HG02678 (cell line): Measurements from ENCODE around the gene CRYGS.
"Not testable (repeated sequence)": the region's sequence is repeated elsewhere in the genome, so short reads cannot be mapped to it uniquely, and the experiment has no call there.

Experiments
- ATAC-seq: cut with Tn5 transposase; IDR thresholded peaks from one replicate; pipeline ENCODE4 v1.9.1; 2021; ENCODE audit warnings: mild to moderate bottlenecking, moderate library complexity; ENCODE audit not compliant: unreplicated experiment

The CRYGS gene

DNA sequence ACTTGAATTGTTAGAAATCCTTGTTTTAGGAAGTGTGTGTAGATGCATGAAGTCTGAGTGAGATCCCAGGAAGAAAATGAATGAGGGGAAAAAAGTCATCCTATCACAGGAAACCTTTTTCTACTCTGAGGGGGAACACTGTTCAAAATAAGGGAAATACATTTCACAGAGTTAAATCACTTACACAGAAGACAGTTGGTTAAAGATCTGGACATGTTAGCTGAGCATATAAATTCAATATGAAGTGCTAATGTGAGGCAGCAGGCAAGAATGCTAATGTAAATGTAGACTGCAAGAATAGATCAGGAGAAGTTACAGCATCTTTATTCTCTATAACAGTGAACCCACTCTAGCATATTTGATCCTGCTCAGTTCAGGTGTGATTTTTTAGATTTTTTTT is 20.4 kb upstream of the CRYGS start:
- ATAC-seq = no peak

DNA sequence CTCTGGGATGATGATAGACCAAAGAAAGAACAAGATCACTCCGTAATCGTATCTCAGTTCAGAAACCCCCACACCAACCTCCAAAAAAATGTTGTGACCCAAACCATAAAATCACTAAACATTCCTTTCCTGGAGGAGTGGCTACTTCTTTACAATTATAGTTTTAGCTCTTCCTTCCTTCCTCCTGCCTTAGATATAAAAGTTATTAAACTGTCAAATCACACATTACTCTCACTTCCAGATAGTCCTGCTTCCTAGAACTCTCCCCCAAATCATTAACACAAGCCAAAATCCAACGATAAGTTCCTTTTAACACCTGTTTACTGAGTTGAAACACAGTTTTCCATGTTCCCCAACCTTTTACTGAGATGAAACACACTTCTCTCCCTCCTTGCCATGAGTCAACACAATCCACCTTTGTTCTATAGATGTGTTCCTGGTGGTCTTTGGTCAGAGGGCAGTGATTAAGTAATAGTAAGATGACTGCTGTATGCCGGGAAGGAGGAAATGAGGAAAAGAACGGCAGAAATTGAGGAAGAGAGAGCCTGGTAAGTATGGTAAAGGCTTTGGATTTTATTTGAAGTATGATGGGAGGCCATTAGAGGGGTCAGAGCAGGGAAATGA is 8.3 kb upstream of the CRYGS start:
- ATAC-seq = no peak

DNA sequence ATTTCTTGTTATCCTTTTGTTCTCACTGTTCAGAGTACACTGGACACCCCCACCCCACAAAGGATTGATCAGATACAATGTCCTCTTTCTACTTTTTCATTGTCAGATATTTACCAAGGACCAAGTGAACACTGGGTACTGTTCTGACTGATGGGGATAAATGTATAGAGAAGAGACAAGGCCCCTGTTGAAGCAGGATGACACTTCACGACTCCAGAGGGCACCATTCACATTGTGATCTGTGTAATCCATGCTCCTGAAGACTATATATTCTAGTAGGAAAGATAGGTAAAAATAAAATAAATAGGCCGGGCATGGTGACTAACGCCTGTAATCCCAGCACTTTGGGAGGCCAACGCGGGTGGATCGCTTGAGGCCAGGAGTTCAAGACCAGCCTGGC is 7.2 kb upstream of the CRYGS start:
- ATAC-seq = no peak

DNA sequence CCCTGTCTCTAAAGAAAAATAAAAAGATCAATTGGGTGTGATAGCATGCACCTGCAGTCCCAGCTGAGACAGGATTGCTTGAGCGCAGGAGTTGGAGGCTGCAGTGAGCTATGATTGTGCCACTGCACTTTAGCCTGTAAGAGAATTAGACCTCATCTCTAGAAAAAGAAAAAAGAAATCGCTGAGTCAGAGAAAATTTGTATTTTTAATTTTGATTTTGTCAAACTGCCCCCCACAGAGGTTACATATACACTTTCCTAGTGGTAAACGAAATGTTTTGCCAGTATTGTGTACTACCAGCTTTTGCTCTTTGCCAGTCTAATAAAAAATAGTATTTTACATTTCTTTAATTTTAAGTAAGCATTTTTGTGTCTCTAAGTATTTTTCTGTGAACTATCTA is 5.3 kb upstream of the CRYGS start:
- ATAC-seq = no peak

DNA sequence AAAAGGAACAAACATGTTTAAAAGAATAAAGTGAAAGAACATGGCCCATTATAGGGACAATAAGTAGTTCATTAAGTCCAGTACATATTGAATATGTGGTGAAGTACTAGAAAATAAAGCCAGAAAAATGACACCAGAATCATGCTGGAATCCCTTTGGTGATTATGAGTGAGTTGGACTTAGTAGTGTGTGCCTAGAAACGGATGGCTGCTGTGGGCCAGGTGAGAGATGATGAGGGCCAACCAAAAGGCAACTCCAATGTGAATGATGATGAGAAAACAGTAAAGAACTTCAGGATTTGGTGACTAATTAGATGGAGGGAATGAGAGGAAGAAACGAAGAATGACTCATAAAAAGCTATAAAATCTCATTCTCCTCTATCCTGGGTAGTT is 3.3 kb downstream of the CRYGS start:
- ATAC-seq = no peak

DNA sequence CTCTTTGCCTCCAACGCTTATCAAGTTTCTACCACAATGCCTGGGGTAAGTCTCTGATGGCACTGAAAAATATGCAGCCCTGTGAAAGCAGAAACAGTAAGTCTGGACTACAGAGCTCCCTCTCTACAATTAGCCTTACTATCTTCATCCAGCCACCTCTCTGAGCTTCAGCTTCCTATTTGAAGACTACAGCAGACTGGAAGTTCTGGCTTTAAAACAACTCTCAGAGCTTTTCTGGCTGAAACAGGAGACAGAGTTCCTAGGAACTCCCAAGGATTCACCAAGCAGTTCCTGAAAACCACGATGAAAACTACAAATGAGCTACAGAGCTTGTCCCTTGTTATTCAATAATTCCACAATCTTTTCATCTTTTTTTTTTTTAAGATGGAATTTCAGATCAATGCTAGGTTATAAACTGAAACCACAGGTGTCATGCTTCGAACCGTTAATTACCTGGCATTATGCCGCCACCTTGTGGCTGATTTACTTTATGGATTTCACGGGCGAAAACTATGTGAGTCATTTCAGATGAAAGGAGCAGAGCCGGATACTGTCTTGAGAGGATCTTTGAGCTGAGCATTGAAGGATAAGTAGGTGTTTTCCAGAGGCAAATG is 3.9 kb downstream of the CRYGS start:
- peak; percentile 53 for ATAC-seq

DNA sequence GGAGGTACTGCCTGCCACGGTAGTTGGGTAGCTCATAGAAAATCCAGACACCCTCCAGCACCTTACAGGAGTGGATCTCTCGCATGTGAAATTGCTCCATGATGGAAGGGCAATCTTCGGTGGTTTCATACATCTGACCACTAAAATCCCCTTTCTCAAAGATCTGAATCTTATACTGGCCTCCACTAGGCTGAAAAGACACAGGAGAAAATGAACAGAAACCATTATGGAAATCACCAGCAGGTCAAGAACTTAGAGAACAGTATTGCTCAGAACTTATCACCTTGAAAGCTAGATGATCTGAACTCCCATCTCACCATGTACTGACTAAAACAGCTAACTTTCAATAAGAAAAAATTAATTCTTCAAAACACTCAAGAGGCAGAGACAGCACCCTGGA is 5.4 kb downstream of the CRYGS start:
- peak; percentile 38 for ATAC-seq

DNA sequence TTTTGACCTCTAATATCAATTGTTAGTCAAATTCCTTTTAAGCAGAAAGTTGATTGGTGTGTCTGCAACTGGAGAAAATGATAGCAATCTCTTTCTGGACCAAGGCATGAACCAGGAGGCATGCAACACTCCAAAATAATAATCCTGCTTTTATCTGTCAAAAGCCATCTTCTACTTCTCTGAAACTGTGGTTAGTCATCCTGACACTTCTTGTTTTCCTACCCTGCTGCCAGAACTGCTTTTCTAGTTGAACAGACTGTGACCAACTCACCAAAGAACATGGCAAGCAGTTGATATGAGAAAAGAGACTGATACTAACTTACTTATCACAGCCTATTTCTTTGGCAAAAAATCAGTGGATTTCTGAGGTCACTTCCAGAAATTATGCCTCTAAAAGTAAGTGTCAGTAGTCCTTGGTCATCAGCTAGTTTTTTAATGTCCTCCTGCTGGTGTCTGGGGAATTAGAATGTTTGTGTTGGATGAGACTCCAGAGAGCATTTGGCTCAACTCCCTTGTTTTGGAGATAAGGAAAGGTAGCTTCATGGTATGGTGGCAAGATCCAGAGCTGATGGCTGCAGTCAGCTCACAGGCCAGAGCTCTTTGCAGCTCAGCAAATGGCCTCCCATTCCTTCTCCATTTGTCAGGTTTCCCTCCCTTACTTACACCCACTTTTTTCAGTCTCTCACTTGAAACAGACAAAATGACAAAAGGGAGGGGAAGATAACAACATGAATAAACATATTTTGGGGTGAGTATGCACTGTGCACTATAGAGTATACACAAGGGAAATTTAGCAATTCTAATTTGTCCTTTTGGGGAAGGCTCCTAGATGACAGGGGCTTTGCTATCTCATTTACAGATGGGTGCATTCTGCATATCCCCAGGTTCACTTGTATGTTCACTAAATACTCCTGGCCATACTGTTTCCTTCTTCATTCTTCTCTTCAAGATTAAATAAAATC is 7.0 kb downstream of the CRYGS start:
- ATAC-seq = no peak

DNA sequence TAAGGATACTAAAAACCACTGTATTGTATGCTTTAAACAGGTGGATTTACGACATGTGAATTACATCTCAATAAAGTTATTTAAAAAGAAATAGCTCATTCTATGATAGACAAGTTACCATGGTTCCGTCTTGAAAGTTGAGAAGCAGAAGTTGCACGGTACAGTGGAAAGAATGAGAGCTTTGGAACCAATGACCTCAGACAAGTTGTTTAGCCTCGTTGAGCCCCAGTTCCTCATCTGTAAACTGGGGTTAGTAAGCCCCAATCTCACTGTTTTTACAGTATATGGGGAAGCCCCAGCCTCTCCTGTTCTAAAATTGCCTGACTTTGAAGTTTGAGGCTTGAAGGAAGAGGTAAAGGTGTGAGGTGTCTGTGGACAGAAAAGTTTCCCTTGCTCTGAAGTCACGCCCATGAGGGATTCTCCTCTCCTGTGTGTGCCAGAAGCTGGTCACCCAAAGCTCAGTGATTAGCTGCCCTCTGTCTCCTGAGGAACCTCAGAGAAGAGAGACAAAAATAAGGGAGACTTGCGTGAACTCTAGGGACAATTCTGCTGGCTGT is 10.0 kb downstream of the CRYGS start:
- peak; percentile 79 for ATAC-seq

DNA sequence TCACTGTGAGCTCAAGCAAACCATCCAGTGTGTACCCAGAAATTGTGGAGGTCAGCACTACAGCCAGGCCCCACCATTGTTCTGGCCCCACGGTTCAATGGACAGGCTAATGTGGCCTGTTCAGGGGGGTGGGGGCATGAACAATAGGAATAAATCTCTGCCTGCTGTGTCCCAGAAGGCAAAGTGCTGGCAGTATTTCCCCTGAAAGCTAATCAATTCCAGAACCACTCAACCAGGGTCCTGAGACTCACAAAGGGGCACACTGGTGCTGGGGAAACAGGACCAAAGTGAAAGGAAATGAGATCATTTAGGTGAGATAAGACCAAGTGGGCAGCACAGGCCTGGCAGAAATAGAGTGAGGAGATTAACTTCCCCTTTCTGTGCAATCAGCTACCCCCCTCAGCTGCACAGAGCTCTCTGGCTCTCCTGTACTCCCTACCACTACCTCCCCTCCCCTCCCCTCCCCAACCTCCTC is 11.5 kb downstream of the CRYGS start:
- peak; percentile 67 for ATAC-seq

DNA sequence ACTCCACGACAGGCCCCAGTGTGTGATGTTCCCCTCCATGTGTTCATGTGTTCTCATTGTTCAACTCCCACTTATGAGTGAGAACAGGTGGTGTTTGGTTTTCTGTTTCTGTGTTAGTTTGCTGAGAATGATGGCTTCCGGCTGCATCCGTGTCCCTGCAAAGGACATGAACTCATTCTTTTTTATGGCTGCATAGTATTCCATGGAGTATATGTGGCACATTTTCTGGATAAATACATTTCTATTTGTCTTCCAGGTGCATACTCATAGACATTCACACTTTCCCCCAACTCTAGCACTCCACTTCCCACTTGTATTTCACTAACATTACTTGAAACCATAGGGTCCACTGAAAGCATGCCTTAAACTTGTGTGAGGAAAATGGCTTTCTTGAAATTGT is 12.5 kb downstream of the CRYGS start:
- ATAC-seq = not testable (repeated sequence)

DNA sequence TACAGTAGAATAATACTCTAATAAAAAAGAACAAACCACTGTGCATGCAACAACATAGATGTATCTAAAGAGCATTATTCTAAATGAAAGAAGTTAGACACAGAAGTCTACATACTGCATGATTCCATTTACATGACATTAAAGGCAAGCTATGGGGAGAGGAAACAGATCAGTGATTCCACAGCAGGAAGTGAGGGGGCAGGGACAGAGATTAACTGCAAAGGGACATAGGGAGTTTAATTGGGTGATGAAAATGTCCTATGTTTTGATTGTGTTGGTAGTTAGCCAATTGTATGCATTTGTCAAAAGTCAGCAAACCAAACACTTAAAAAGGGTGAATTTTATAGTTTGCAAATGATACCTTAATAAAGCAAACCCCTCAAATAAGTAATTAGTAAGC is 13.8 kb downstream of the CRYGS start:
- ATAC-seq = no peak

DNA sequence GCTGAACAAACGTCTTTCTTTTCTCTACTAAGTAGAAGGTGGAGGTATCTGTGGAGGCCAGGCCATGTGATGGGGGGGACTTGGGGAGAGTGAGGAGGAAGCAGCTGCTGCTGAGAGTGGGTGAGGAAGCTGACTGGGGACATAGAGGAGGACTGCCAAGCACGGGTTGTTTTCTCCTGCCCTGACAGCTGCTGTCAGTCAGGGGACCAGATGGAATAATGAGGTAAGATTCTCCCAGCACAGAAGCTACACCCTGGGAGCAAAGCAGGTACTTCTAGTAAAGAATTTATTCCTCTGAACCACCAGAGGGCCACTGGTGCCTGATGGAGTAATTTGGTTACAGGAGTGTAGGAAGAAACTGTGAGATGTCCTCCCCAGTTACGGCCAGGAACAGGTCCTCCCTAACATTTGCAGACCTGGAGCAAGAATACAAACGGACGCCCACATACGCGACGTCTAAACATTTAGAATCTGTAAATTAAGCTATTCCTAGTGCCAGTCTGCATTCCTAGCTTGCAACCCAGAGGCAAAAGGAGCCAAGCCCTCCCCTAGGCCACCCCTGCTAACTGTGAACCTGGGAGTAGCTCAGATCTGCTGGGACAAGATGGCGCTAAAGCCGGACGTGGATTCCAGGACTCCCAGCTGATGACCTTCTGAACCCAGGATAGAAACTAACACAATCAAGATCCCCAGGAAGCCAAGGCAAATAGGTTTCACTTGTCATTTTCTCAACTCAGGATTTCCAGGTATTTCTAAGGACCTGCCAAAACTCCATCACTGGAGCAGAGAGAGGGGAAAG is 14.8 kb downstream of the CRYGS start:
- ATAC-seq = no peak

DNA sequence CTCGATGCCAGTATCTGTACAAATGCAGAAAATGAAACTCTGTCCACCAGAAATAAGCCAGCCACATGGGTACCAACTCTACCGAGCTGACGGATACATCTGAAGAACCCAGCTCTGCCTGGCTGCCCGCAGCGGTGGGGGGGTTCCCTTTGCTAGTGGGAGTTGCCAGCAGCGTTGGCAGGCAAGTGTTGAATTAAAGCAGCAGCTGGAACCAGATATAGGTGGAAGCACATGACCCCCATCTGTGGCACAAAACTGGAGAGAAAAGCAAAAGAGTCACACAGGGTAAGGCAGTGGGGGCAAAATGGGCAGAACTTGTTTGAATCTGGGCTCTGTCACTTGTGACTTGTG is 17.9 kb downstream of the CRYGS start:
- ATAC-seq = peak; percentile 43

DNA sequence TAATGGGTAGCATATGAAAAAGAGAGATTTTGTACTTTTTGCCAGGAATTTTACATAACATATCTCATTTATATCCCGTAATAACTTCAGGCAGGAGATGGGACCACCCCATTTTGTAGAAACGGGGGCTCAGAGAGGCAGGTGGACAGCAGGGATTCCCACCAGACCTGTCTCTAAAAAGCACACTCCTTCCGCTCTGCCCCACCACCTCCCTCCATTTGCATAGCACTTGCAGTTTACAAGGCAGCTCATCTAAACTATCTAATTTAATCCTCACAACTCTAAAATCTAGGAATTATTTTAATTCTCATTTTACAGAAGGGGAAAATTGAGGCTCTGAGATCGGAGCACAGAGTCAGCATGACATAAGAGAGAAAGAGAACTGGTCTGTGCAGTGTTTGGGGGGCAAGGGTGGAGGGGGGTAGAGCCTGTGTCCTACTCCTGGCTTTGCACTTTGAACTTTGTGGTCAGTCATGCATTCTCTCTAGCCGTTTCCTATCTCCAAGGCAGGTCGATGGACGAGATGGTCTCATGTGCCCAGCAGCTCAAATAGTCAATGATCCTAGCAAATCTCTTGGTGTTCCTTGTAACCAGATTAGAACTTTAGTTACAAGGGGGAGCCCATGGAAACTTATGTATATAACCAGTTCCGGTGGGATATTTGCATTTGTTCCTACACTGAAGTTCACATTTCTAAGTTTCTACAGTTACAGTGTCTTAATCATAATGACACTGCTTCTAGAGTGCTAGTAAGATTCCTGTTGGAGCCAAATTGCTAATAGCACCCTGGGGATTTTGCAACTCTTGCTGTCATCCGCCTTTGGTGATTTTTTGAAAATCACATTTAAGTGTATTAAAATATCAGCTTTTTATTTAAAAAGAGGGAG is 18.6 kb downstream of the CRYGS start:
- ATAC-seq = peak; percentile 38

DNA sequence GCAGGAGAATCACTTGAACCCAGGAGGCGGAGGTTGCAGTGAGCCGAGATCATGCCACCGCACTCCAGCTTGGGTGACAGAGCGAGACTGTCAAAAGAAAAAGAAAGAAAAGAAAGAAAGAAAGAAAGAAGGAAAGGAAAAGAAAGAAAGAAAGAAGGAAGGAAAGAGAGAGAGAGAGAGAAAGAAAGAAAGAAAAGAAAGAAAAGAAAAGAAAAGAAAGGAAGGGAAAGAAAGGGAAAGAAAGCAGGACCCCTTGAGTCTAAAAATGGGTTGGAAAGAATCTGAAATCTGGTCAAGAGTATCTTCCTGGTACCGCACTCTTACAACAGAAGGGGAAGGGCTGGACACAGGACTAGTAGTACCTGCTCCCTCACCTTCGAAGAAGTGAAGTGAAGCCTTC is 19.6 kb downstream of the CRYGS start:
- ATAC-seq = no peak

DNA sequence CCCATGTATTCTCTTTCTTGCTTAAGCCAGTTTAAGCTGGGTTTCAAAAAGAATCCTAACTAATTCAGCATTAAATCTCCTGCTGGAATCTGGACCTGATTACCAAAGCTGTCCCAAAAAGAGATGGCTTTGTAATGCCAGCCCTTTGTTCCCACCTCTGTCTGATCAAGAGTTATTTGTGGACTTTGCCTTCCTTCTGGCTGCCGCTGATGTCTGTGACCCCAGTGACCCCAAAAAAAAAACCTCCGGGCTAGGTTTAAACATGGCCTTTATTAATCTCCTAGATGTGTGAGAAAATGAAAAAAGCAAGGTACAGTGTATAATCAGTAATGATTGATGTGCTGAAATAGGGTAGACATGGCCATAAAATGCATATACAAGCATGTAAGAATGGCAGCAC is 20.7 kb downstream of the CRYGS start:
- ATAC-seq = no peak

DNA sequence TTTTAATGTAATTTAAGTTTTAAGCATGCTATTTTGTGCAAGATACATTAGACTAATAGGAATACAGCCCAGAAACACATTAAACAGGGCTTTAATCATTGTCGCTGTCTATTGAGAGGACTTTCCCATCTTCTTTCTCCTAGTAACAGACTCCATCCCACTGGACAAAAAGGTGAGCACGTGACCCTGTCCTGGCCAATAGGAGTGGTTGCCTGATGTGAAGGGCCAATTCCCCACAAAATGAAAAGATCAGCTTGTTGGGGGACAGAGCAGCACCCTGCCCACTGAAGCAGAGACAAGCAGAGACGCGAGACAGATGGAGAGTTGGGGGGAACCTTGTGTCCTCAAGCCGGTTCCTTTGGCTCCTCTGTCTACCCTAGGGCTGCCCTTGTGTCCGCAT is 21.2 kb downstream of the CRYGS start:
- no peak for ATAC-seq

DNA sequence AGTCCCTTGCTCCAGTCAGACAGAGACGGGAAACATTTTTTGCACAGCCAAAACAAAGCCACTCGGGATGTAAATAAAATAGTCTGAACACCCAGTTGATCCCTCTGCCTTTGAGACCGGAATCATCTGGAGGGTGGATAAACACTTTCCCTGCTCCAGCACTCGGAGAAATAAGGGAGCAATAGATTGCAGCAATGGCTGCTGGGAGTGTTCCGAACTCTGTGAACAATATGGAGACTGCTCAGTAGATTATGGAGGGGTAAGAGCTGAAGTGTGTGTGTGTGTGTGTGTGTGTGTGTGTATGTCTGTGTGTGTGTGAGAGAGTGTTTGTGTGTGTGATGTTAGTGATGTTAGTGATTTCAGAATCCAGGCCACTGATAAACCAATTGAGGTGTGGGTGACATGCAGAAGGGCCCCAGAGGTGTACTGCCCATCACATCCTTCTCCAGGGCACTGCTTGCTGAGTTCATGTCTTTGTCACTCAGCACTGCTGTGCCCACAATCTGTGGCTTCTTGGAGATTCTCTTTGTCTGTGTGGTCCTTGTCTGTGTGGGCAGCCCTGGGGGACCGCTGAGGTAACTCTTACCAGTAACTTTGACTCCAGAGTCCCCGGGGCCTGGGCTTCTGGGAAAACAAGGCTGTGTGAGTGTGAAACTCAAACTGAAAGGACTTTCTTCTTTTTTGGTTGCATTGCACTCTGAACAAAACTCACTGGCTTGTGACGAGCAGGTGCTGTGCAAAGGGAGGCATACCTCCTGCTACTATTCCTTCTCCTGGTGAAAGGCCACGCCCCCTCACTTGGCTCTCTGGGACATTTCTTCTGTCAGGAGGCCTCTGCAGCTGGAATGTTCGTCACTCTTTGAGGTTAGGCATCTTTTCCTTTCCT is 23.0 kb downstream of the CRYGS start:
- ATAC-seq = peak; percentile 57
